NB4 (cell line): ENCODE measurements around the gene PRG3.

Experiments used
- POLR2A ChIP-seq: IDR thresholded peaks from 2 replicates; pipeline ENCODE4 v1.6.1; 2011; ENCODE audit warnings: mild to moderate bottlenecking; ENCODE audit not compliant: insufficient read length; ENCODE audit errors: extremely low read depth
- TF ChIP-seq, protein P1 (sequence below): IDR thresholded peaks from one replicate; pipeline ENCODE4 v1.5.1; 2012; ENCODE audit warnings: low read depth, low read length

GRCh38 chr11:57421805-57422204, 40.9 kb upstream of the PRG3 start:
- TF ChIP-seq POLR2A = no peak
- TF ChIP-seq, protein P1, sequence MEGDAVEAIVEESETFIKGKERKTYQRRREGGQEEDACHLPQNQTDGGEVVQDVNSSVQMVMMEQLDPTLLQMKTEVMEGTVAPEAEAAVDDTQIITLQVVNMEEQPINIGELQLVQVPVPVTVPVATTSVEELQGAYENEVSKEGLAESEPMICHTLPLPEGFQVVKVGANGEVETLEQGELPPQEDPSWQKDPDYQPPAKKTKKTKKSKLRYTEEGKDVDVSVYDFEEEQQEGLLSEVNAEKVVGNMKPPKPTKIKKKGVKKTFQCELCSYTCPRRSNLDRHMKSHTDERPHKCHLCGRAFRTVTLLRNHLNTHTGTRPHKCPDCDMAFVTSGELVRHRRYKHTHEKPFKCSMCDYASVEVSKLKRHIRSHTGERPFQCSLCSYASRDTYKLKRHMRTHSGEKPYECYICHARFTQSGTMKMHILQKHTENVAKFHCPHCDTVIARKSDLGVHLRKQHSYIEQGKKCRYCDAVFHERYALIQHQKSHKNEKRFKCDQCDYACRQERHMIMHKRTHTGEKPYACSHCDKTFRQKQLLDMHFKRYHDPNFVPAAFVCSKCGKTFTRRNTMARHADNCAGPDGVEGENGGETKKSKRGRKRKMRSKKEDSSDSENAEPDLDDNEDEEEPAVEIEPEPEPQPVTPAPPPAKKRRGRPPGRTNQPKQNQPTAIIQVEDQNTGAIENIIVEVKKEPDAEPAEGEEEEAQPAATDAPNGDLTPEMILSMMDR = no peak
